ENCODE data around the gene EFCC1.

- TF ChIP-seq CTCF (conservative IDR thresholded peaks at IDR 0.05 in 1 of 2, IDR thresholded peaks at IDR 0.05 in 1 of 2; ENCODE audit: extremely low read depth in 1 of 2, insufficient read depth in 1 of 2, low read depth in 1 of 2, low read length in 2 of 2) (no peak), EZH2 (IDR thresholded peaks at IDR 0.05; ENCODE audit: borderline replicate concordance, low read length) (no peak)
These were observed 31.6 kb downstream of the EFCC1 start for GRCh38 chr3:129032716-129033115.

Measured in mammary epithelial cell (primary cell).